ENCODE data around the gene CTIF.

CTIF gene

DNA sequence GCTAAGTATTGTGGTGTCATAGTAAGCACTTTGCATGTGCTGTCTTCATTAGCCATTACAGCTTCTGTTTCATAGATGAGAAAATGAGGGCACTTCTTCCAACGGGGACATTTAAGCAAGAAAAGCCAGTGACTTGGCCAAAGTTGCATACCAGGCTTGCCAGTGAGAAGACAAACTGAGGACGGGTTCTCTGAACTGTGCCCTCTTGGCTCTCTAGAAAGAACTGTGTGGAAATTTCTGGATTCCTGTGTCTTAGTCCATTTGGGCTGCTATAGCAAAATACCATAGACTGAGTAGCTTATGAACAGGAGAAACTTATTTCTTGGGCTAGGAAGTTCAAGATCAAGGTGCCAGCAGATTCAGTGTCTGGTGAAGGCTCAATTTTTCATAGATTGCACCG is 13.3 kb downstream of the CTIF start:
- DNase-seq, result no peak

DNA sequence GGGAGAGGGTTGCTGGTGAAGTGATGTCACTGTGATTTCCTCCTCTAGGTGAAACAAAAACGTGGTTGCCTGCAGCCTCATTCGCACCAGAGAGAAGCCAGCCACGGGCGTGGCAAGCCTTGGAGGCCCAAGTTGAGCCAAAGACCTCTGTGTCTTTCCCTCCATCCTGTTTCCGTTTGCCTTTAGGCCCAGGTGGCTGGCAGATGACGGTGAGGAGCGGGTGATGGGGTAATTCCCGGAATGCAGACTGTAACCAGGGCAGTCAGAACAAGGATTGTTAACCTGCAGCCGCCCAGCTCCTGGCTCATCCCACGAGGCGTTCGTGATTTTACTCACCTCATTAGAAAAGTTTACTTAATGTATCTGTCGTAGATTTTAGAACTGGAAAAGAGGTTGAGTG is 14.4 kb downstream of the CTIF start:
- DNase-seq, result no peak

DNA sequence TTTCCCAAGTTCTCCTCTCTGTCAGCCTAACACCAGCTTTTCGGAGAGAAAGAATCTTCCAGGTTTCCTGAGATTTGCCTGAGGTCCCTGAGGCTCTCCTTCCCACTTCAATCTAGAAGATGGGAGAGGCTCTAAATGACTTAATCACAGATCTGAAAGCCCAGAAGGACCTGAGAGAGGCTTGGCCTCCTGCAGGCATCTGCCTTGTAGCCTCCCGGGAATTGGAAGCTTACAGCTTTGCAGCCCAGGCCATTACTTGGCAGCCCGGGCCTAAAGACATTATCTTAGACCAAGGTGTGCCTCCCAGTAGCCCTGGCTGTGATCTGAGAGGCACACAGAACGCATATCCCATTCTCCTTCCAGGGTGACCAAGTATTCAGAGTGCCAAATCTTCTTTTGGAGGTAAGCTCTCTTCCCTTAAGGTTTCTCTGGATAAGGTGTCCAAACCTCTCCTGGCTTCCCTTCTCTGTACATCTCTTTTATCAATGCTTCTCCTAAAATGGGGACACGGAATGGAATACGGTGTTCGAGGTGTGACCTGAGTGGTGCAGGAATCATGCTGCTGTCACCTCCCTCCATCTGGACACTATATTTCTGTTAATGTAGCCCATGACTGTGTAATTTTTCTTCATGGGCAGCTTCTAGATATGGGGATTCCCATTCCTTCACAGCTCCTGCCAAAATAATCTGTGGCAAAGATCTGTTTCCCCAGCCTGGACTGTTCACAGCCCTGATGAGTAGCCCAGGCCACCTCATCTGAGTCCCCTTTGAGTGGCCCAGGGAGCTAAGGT is 16.0 kb downstream of the CTIF start:
- no peak for DNase-seq

DNA sequence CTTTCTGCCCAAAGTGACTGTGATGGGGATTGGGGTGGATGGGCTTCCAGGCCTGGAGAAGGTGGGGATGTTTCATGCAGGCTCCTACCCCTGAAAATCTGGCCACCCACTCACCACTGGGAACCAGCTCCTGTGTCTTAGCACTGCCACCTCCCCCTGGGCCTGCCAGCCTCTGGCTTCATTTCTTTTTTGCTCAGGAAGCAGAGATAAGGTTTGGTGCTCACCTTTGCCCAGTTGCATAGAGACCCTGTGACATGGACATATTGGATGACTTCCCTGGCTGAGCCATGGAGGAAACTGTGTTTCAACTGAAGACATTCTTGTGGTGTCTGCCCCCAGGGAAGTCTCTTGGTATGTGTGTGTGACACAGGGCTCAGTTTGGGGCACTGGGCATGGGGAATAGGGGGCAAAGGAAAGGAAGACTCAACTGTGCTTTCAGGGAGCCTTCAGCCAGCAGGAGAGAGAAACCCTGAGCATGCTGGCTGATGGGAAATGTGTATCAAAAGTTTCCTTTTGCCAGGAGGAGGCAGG is 16.7 kb downstream of the CTIF start:
- no peak for DNase-seq

DNA sequence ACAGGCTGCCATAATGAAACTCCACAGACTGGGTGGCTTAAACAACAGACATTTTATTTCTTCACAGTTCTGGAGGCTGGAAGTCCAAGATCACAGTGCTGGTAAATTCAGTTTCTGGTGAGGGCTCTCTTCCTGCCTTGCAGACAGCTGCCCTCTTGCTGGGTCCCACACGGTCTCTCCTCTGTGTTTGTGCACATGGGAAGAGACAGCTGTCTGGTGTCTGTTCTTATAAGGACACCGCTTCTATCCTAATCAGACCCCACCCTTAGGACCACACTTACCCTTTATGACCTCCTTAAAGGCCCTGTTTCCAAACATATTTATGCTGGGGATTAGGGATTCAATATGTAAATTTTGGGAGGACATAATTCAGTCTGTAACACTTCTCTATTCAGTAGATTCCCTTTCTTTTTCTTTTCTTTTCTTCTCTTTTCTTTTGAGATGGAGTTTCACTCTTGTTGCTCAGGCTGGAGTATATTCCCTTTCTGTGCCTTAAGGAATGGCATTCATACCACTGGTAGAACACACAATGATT is 18.9 kb downstream of the CTIF start:
- no peak for DNase-seq

DNA sequence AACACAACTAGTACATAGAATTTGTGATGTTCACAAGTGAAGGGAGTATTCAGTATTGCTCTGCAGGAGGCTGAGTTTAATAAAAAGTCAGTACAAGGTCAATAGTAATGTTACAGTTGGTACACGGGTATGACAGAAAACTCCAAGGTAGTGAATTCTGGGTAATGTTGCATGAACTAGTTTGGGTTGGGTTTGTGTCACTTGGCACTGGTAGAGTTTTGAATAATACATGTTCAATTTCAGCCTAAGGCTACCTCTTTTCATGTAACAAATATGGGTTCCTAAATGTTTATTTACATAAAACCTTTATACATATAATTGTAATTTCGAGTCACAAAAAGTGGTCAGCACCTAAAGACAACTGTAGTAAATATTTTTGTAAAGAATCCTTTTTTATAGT is 19.4 kb downstream of the CTIF start:
- DNase-seq, result no peak

DNA sequence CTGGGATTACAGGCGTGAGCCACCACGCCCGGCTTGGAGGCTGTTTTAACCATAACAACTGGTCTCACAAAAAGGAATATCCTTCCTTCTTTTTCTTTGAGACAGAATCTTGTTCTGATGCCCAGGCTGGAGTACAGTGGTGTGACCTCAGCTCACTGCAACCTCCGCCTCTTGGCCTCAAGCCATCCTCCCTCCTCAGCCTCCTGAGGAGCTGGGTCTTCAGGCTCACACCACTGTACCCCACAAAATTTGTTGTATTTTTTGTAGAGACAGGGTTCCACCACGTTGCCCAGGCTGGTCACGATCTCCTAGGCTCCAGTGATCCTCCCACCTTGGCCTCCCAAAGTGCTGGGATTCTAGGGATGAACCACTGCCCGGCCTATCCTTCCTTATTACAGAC is 21.7 kb downstream of the CTIF start:
- no peak for DNase-seq

DNA sequence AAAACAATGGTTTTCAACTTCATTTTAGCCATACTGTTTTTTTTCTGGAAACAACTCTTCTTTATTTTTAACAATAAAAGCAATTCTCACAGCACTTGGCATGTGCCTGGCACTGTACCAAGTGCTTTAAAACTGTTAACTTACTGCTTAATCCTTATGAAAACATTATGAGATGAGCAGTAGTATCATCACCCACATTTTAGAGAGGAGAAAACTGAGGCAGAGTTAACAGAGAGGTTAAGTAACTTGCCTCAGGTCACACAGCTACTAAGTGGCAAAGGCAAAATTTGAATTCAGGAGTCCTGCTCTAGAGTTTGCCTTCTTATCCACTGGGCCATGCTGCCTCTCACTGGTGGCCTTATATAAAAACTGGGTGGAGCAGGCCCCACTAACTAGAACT is 23.2 kb downstream of the CTIF start:
- DNase-seq, result no peak

DNA sequence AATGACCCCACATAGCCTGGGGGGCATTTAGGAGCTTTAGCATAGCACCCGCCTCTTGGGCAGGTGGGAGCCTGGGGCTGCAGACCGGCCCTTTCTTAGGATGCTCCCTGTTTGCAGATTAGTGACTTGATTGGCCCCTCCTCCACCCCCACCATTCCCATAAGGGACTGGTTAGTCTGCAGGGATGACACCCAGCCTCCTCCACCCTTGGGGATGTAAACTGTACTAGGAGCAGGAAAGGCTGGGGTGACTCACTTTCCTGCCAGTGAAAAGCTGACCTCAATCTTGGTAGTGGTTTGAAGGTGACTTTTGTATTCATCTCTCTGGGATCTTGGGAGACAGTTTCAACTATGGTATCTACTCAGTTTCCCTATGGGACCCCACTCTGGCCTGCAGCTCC is 24.2 kb downstream of the CTIF start:
- no peak for DNase-seq

DNA sequence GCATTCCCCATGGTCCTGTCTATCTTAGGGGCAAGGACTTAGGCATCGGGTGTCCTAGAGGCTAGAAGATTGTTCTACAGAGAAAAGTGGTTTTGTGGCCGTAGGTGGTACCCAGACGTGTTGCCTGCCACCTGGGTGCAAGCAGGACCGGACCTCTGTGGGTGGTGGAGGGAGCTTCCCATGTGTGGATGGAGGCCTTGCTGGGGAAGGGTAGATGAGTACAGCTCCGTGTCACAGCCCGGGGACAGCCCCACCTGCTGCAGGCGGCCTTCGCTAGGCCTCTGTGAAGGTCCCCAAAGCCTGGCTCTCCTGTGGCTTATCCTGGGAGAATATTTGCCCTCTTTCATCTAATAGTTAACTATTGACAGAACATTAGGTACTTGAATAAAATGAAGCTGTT is 25.3 kb downstream of the CTIF start:
- no peak for DNase-seq

DNA sequence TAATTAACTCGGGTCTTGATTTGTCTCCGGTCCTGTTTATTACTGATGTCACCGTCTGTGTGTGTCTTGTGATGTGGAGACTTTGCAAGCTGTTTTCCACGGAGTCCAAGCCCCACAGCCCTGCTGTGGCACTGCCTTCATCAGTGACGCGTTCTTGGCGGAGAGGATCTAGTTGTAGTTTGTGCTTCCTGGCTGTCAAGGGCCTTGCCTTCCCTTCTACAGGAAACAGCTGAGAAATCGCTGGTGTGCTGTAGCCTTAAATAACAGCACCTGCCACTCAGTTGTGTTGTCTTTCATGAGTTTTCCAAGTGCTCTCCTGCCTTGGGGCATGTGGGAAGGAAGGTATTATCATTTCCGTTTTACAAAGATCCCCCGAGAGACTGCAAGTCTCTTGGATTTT is 26.3 kb downstream of the CTIF start:
- DNase-seq, result no peak

DNA sequence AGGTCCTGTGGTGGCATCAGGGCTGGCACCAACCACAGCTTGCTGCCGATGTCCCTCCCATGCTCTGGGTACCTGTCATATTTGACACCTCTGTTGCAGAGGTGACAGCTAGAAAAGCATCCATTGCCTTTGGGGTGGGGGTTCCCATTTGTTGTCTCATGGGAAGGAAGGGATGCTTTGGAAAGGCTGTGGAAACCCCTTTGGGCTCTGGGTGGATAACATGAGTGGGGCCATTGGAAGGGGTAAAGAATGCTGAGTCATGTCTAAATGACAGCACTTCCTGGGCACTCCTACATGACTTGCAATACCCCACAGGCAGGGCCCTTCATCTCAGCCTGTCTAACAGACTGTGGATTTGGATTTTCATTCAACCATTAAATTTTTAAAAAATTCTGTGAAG is 27.8 kb downstream of the CTIF start:
- no peak for DNase-seq

DNA sequence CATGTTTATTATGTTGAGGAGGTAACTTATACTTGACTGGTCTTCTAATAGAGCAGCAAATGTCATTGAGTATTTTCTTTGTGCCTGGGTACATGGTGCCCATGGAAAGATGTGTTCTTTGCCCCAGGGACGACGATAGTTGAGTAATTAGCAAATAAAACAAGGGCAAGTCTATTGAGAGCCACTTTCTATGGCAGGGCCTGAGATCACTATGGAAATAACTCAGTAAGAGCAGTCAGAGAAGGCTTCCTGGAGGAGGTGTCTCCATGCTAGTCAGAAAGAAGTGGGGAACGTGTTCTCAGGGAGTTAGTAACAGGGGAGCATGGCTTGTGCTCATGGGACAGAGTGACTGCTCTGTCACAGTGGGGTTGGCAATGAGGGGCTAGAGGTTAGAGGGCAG is 28.6 kb downstream of the CTIF start:
- DNase-seq, result no peak

DNA sequence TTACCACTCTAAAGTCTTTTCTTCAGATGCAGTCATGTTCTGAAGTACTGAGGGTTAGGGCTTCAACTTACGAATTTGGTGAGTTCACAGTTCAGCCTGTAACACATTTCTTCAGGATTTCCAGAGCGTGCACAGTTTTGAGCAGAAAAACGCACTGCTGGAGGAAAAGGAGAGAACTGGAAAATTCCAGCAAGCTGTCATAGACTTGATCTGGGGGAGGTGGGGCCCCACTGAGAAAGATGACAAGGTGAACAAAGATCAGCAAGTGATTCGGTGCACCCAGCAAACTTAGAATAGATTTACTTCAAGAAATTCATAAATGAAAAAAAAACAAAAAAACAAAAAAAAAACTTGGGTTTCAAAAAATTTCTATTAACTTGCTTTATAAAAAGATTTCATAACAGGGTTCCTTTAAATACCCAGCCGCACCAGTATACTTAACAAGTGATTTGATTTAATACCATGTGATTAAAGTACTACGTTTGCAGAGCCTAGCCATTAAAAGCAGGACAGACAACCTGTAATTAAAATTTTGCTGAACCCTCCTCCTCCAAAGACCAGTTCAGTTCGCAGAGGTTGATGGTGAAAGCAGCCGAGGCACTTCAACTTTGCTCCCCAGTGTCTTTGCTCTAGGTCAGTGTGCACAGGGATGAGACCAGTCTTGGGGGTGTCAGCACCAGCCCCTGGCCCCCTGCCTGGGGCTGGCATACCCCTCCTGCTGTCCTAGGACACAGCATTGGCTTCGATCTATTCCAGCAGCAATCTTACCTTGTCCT is 30.5 kb downstream of the CTIF start:
- DNase-seq, result no peak

DNA sequence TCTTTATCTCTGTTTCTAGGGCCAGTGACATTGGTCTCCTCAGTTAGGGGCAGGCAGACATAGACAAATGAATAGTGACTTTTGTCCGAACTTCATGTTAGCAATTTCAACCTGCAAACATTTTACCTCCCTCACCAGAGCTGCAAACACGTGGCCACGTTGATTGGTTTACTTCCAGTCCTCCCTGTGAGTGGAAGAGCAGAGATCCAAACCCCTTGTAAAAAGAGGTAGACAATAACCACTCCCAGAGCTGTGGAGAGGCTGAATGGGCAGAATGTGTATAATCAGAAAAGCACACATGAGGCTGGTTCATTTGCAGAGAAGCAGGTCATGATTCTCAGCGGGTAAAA is 31.1 kb downstream of the CTIF start:
- no peak for DNase-seq

DNA sequence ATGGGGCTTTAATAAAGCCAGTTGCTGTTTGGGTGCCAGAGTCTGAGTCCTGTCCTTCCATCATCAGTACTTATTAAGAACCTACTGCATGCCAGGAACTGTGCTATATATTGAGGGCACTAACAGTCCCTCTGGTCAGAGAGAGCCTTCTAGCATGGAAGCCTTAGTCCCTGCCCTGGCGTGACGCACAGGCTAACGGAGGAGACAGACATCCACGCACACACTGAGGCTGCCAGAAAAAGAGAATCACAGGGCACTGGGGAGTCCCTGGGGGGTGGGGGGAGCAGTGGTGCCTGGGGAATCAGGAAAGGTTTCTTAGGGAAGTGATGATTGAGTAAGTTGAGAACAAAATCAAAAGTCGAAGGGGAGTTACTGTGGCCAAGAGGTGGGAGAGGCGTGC is 31.5 kb downstream of the CTIF start:
- DNase-seq, result no peak

DNA sequence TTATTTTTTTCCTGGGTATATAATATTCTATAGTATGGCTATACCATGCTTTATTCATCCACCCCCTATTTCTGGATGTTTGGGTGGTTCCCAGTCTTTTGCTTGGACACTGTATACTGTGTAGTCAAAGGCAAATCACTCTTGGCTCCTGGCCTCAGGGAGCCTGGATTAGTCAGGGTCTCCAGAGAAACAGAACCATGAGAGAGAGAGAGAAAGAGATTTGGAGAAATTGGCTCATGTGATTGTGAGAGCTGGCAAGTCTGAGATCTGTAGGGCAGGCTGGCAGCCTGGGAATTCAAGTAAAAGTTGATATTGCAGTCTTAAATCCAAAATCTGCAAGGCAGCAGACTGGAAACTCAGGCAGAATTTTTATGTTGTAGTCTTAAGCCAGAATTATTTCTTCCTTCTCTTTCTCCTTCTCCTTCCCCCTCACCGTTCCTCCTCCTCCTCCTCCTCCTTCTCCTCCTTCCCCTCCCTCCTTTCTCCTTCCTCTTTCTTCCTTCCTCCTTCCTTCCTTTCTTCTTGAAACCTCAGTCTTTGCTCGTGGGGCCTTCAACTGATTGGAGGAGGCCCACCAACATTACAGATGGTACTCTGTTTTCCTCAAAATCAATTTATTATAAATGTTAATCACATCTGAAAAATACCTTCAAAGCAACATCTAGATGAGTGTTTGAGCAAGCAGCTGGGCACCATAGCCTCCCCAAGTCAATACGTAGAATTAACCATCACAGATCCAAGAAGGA is 33.0 kb downstream of the CTIF start:
- DNase-seq, result no peak

DNA sequence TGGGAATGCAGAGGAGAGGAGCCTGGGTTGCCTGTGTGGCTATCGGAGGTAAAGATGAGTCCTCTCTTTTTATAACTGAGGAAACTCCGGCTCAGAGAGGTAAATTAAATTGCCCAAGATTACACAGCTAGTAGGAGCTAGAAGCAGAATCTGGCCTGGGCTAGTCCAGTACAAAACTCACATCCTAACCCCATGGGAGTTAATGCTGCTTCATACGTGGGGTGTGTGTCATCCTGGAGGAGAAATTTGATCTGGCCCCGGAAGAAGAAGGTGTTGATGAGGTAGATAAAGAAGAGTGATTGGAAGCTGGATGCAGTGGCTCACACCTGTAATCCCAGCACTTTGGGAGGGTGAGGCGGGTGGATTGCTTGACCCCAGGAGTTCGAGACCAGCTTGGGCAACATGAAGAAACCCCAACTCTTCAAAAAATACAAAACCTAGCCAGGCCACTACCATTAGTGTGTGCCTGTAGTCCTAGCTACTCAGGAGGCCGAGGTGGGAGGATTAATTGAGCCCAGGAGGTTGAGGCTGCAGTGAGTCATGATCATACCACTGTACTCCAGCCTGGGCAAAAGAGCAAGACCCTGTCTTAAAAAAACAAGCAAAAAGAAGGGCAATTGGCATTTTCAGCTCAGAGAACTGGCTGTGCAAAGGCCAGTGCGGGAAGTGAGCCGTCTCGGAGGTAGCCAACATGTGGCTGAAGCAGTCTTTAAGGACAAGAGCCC is 33.7 kb downstream of the CTIF start:
- DNase-seq, result no peak

DNA sequence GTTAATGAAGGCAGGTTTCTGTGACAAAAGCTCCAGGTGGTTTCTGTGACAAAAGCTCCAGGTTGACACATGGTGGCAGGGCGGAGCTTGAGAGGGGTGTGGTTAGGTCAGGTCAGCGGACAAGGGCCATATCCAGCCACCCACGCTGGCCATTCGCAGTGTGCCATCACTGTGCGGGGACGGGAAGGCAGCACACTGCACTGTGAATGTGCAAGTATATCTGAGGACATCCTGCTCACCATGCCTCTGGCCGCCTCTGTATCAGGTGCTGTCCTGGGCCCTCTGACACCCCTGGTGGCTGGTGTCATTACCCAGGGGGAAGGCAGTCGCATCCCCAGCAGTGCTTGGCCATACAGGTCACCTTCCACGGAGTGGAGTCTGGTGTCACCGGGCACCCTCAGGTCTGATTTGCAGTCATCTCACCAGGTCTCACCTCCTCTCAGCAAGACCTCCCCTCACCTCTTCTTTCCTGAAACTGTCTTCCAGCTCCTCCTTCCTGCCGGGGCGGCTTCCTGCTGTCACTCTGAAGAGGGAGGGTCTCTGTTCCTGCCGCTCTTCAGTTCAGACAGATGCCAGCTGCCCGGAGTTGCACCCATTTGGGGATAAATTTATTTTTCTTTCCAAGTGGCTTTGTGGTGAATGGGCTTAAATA is 34.9 kb downstream of the CTIF start:
- DNase-seq, result no peak

DNA sequence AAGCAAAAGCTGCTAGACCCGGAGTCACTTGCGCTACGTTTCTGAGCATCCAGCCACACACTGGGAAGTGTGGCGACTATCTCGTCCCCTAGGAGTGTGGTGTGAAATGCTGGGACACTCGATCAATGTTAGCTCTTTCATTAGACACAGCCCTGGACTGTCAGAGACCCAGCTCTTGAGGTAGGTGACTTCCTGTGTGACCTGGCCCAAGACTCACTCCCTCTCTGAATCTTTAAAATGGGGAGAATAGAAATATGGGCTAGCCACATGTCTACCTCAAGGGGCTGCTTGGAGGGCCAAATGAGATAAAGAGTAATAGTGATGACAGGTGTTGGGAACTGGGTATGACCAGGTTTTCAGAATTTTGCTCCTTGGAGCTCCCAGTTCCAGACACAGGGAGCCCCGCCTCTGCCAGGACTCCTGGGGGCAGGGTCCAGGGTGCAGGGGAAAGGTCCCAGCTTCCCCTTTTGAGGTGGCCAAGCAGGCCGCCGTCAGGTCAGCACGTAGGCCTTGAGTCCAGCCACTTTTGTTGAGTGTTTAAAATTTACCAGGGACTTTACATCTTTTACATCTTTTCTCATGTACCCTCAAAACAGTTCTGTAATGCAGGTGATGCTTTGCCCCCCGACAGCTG is 36.0 kb downstream of the CTIF start:
- no peak for DNase-seq

DNA sequence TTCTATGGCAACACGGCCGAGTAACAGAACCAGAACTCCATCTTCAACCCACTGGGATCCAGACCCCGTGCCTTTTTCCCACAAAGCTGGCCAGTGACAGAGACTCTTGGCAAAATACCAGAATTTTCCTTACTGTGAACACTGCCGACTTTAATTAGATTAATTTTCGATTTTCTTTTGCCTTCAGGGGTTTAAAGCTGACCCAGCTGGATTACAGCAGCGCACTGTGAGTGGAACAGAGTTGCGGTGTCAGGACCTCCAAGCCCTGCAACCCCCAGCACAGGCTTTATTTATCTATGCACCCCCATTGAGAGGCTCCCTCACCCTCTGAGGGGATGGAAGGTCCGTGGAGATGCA is 36.4 kb downstream of the CTIF start:
- DNase-seq, result no peak

All from GOT3 (cell line).